SIG-M5 treated with dmso at 0.1 percent for 504 hours (cell line): ENCODE measurements around the gene AK5.

Source experiments
- DNase-seq: peaks from one replicate; lab custom pipeline; 2025; ENCODE audit not compliant: unreplicated experiment; lab: John Stamatoyannopoulos, UW

Gene AK5

DNA sequence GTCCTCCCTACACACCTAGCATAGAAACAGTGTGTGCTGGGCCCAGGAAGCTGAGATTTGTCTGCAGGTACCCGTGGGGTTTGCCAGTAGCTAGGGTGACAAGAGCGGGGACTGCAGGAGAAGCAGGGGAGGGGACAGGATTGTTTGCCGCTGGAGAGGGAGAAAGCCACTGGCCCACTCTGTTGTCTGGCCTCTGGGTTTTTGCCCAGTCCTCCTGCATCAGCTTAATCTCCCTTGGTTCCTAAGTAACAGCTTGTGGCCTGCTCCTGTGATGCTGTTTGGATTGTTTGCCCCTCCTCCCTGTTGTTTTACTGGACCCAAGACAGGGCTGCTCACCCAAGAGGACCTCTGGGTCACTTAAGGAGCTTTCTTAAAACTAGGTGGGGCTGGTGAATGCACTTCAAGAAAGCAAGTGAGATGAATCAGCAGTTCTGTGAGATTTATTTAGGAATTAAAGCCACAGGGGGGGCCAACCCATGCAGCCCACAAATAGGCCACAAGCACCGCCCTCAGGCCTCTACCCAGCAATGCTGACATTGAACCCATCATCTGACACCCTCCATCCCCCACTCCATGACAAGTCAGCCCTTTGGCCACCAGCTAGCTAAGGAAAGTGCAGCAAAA, 257.8 kb downstream of the AK5 start:
- peak; percentile 37 for DNase-seq

DNA sequence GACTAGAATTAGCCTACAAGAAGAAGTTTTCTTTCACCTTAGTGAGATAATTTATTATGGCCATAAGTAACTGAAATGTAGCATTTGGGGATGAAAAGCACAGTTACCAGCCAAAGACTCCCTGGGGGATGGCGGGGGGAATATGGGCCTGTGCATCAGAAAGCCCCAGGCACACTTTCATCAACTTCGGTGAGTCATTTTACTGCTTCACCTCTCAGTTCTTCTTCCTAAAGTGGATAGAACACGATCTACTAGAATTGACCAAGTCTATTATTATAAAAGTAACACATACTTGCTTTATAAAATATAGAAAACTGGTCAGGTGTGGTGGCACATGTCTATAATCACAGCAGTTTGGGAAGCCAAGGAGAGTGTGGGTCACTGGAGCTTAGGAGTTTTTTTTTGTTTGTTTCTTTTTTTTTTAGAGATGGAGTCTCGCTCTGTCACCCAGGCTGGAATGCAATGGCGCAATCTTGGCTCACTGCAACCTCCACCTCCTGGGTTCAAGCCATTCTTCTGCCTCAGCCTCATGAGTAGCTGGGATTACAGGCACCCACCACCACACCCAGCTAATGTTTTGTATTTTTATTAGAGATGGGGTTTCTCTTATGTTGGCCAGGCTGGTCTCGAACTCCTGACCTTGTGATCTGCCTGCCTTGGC, 258.8 kb downstream of the AK5 start:
- DNase-seq: no peak

DNA sequence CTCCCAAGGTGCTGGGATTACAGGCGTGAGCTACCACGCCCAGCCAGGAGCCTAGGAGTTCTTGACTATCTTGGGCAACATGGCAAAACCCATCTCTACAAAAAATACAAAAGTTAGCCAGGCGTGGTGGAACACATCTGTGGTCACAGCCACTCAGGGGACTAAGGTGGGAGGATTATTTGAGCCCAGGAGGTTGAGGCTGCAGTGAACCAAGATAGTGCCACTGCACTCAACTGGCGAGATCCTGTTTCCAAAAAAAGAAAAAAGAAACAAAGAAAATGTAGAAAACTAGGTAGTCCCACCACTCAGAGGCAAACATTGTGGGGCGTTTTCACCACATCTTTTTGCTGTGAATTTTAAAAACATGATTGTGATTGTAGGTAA, 259.3 kb downstream of the AK5 start:
- DNase-seq: no peak

DNA sequence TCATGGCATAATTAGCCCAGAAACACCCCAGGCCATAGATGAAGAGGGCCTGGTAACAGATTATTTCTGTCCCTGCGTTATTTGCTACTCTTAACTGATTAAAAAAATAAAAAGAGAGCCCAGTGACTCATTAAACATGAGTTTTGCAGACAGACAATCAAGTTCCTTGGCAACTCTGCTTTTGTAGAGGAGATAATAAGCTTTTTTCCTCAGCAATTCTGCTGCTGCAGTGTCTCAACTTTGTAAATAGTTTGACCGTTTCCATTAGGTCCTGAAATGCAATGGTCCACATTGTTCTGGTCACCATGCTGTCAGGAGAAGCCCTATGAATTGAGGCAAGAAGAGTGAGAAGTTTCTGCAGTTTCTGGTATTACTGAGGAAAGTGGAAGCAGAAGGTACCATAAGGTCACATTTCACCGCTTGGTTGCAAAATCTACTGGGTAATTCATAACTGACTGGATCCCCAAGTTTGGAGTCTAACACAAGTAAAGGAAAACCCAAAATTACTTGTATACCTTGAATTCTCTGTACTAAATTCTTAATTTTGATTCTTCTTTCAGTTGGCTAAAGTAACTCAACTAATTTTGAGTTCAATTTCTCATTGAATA, 261.1 kb downstream of the AK5 start:
- DNase-seq: peak; percentile 53

DNA sequence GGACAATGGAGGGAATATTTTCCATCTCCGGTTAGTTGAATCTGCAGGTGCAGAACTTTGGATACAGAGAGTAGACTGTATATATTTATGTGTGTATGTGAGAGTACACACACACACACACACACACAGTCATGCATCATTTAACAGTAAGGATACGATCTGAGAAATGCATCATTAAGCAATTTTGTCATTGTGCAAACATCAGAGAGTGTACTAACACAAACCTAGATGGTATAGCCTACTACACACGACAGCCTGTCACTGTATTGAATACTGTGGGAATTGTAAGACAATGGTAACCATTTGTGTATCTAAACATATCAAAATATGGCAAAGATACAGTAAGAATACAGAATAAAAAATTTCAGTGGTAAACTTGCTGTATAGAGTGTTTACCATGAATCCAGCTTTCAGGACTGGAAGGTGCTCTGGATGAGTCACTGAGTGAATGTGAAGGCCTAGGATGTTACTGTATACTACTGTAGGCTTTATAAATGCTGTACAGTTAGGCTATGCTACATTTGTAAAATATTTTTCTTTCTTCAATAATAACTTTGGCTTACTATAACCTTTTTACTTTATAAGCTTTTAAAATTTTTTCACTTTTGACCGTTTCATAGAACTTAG, 262.1 kb downstream of the AK5 start:
- no peak for DNase-seq

DNA sequence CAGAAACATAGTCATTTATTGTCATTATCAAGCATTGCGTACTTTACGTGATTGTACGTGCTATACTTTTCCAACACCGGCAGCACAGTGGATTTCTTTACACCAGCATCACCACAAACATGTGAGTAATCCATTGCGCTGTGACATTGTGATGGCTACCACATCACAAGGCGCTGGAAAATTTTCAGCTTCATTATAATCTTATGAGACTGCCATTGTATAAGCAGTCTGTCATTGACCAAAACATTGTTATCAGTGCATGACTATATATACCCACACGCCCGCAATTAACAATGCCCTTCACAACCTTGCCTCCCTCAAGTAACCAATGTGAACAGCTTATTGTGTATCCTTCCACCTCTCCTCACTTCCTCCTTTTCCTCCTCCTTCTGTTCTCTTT, 263.0 kb downstream of the AK5 start:
- no peak for DNase-seq

DNA sequence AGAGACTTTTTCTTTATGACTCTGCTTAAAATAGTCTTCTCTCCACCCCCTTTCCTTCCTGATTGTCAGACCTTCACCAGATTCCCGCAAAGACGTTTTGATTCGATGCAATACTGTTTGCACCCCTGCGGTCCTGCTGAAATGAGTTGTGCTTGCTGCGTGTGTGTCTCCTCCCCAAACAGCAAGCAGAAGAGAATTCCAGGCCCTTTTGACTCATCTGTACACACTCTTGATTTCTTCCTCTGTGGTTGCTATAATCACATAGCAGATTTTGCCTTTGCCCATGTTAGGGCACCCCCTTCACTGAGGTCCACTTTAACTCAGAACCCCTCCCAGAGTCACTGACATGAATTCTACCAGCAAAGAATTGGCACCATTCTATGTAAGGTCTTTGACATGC, 264.2 kb downstream of the AK5 start:
- DNase-seq: no peak

DNA sequence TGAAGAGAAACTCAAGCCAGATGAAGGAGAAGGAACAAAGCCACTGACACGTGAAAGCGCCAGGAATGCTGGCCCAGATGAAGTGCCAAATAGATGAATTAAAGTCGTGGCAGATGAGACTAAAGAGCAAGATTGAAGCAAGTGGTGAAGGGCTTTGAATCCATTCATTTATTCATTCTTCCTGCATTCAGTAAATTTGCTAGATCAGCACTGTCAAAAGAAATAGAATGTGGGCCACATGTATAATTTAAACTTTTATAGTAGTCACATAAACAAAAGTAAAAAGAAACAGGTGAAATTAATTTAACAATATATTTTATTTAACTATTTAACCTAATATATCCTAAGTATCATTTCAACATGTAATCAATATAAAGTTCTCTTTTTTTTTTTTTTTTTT, 265.1 kb downstream of the AK5 start:
- no peak for DNase-seq

DNA sequence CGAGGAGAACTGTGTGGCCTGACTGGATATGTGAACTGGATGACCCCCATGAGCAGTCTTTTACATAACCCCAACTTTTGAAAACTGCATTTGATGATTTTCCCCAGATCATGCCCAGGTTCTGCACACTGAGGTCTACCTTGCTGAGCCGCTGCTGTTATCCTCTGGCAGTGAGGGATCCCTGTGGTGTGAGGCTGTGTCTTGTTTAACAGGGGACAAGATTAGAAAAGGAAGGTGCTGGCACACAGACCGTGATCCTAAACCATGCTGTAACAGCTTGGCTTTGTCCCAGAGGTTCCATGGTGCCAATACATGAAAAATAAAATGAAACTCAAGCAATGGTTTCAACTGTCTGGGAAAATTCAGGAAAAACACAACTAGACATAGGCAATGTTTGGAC, 266.5 kb downstream of the AK5 start:
- no peak for DNase-seq

DNA sequence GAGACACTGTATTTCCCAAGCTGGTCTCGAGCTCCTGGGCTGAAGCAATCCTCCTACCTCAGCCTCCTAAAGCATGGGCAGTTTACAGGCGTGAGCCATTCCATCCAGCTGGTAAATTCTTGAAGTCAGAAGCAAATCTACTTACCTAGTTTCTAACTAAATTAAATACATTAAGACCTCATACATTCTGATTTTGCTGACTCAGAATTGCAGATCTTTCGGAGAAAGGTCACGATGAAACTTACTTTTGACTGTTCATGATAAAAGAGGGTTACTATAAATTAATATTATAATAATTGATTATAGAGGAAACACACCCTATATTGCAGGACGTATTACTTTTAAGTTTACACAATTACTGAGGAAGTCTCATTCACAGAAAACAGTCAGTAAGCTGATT, 268.3 kb downstream of the AK5 start:
- no peak for DNase-seq

DNA sequence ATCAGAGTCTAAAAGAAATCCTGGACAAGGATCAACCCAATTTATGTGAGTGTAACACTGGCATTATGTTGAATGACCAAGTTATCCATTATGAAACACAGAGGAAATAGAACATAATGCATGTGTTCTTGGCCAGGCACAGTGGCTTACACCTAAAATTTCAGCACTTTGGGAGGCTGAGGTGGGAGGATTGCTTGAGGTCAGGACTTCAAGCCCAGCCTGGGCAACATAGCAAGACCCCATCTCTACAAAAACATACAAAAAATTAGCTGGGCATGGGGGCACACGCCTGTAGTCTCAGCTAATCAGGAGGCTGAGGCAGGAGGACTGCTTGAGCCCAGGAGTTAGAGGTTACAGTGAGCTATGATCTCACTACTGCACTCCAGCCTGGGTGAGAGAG, 270.8 kb downstream of the AK5 start:
- no peak for DNase-seq

DNA sequence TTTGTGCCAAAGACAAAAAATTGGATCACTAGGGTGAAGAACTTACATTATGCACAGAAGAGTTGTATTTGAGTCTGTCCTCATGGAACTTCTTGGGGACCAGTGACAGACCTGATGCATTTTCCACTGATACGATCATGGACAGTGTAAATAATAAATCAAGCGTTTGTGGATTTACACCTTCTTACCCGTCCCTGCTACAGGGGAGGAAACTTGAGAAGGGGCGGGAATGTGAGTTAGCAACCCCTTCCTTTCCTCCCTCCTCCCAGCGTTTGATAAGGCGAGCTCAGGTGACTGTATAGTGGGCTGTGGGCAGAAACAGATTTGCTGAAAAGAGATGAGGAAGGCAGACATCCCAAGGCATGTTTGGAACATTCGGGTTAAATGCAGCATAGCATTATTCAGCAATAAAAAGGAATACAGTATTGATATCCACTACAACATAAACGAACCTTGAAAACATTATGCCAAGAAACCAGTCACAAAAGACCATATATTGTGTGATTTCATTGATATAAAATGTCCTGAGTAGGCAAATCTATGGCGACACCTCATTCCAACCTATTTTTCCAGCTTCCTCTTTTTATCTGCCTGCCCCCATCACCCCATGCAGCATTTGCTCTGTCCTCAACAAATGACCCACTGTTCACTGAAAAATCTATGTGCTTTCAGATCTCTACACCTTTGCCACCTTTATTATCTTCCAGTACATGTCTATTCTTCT, 271.9 kb downstream of the AK5 start:
- DNase-seq: no peak

DNA sequence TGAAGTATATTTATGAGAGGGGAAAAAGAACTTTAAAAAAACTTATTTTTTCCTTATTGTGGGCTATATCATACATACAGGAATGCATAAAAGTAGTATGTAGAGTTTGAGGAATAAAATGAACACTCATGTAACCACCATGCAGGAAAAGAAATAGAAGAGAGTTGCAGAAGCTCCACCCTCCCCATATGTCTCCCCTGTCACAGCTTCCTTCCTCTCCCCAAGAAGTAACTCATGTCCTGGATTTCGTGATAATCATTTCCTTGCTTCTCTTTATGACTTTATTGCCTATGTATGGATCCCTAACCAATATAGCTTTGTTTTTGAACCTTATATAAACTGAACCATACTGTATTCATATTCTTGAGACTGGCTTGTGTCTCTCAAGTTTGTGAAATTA, 274.2 kb downstream of the AK5 start:
- no peak for DNase-seq

DNA sequence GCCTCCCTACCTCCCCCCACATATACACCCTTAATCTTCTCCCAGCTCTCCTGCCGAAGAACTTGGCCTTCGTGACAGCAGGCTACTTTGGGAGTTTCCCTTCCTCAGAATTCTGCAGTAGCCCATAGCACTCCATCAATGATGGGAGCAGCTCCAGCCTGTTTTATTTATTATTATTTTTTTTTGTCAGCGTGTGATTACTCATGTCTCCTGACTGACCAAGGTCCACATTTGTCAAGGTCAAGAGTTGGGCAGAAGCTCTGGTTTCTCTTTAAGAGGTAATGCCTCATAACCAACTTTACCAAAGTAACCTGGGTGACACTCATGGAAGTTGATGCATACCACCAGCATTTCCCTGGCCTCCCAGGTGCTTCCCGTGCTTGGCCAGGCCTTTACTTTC, 275.2 kb downstream of the AK5 start:
- DNase-seq: no peak

DNA sequence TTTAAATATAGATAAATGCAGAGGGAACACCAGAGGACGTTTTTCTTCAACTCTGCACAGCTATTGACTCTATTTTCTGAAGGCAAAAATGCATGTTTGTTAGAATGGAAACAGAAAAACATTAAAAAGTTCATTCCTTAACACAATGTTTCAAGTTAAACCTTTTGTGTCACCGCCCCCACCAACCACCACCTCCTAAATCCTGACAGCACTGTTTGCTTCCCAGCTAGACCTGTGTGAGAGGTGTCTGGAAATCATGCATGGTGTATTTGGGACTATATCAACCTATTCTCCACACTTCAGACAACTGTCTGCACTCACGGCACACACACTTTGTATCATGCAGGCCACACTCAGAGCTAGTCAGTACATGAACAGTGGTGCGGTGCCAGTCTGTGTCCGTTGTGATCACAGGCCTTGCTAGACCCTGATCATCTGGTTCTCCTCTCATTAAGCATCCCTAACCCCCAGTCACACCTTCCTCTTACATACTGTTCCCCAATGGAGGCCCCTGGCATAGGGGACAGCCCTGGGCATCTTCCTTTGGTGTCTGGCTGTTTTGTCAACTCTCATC, 276.9 kb downstream of the AK5 start:
- DNase-seq: no peak

DNA sequence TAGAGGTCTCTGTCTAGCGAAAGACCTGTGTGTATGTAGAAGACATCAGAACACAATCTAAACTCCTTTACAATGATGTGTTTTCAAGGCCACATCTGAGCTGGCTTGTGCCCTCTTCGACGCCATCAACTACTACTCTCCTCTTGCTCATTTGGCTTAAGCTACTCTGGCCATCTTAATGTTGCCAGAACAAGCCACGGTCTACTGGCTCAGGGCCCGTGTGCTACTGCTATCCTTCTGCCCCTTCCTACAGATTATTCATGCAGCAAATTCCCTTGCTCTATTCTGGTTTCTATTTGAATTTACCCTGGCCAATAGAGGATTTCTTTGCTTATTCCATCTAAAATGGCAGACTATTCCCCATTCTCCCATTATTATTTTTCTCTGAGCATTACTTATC, 278.9 kb downstream of the AK5 start:
- no peak for DNase-seq

DNA sequence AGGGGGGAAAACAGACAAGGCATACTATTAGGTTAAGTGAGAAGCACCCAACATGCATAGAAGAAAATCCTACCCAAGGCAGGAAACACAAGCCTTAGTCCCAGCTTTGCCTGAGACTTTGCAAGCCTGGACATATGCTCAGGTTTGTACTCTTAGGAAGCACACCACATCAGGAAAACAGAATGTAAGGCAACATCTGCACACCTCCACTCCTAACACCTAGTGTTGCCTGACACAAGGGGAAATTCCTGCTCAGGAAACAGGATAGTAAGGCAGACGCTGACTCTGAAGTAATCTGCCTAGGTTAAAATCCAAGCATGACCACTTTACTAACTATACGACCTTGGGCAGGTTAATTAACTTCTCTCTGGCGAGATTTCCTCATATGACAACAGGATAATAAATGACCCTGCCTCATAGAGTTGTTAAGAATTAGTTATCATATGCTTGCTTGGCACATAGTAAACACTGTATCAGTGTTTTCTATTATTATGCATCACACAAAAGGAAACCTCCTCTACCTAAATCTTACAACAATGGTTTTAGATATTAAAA, 280.9 kb downstream of the AK5 start:
- DNase-seq: no peak

DNA sequence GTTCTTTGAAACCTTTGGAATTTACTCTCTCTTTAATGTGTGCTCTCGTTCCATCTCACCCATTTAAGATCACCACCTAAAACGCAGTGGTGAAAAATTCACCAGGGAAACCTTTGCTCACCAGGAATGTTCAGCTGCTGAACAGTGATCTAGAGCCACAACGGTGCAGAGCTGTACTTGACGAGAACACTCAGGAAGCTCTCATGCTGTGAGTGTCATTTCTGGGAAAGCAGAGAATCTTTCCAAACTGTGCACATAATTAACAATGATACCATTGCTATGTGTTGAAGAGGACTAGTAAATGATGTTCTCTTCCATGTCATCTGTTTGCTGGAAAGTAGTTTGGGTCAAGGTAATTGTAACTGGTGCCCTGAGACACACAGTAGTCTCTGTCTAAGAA, 283.5 kb downstream of the AK5 start:
- DNase-seq: no peak

DNA sequence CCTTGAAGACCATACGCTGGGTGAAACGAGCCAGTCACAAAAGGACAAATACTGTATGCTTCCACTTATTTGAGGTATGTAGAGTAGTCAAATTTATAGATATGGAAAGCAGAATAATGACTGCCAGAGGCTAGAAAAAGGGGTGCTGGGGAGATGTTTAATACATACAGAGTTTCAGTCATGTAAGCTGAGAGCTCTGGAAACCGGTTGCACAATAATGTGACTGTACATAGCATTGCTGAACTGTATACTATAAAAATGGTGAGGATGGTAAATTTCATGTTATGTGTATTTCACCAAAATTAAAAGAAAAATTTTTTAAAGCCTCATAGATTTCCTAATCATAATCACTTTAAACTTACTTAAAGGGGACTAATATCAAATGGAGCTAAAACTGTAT, 289.8 kb downstream of the AK5 start:
- no peak for DNase-seq

DNA sequence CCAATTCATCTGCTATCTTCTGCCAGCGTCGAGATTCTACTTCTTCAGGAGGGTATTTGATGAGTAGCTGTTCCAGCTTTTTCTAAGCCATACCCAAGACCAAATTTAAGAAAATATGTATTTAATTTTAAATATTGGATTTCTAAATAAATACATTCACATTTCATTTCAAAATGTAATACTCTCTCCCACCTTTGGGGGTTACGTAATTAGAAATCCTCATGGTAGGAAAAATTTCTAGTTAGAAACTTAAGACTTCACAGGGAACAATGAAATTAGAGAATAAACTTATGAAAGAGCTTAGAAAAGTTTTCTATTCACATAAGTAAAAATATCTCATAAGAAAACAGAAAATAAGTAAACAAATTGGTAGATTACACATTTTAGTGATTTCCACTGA, 297.7 kb downstream of the AK5 start:
- no peak for DNase-seq

DNA sequence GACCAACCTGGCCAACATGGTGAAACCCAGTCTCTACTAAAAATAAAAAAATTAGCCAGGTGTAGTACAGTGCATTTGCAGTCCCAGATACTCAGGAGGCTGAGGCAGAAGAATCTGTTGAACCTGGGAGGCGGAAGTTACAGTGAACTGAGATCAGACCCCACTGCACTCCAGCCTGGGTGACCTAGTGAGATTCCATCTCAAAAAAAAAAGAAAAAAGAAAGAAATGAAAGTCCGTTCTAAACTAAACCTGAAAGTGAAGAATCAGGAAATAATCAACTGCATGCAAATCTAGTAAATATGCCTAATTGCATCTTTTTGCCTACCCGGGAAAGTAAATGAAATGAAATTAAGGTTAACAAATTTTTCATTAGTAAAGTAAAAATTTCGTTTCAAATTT, 301.1 kb downstream of the AK5 start:
- no peak for DNase-seq
